Measurements from ENCODE around the gene MSANTD1.

MSANTD1 gene

DNA sequence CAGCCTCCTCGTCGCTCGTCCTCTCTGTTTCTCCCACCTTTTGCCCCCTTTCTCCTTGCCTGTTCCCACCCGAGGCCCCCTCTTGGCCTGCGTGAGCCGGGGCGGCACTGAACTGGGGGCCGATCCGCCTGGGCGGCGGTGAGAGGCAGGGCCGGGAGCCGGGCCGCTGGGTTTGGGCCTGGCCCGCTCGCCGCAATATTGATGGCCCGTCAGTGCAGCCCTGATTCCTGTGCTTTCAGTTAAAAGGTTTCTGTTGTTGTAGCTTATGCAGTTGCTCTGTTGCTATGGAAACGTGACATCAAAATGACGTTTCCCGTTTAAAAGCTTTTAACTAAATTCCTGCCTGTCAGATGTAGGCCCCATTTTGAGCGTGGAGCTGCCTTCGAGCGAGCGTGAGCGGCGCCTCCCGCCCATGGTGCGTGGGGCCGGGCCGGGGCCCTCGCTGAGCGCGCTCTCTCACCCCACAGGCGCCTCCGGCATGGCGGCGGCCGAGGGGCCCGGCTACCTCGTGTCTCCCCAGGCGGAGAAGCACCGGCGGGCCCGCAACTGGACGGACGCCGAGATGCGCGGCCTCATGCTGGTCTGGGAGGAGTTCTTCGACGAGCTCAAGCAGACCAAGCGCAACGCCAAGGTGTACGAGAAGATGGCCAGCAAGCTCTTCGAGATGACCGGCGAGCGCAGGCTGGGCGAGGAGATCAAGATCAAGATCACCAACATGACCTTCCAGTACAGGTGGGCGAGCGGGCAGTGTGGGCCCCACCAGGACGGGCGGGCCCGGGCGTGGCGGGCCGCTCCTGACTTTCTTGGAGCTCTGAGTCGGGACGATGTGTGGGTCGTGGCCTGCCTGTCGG is at the start of gene MSANTD1:
Gene MSANTD1, plus strand, starts transcription at position 349 of the 851 bp plus-strand sequence. Its CDS starts 64 bp downstream, at position 413.
- DNase-seq: no peak

DNA sequence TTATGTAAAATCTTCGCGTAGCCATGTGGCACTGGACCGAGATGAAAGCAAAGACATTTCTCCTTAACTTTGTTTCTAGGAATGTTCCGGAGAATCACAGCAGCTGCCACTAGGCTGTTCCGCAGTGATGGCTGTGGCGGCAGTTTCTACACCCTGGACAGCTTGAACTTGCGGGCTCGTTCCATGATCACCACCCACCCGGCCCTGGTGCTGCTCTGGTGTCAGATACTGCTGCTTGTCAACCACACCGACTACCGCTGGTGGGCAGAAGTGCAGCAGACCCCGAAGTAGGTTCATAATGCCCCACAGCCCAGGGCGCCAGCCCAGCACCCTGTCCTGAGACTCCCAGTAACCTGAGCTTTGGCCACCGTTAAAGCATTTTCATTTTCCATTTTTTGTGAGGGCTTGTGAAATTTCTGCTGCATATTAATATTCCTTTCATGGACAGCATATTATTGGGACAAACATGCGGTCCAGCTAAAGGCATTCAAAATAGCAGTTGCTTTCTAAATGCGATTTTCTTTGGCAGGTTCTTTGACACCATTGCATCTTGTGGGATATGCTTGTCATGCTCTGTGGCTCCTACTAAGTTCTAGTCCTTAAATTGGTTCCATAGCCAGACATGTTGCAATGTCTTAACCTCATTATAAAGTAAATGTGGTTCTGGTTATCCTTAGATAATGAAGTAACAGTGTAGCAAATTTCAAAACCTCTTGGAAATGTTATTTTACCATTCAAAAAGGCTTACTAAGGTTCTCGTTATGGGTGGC is 49.1 kb upstream of the MSANTD1 start:
- no peak for DNase-seq

DNA sequence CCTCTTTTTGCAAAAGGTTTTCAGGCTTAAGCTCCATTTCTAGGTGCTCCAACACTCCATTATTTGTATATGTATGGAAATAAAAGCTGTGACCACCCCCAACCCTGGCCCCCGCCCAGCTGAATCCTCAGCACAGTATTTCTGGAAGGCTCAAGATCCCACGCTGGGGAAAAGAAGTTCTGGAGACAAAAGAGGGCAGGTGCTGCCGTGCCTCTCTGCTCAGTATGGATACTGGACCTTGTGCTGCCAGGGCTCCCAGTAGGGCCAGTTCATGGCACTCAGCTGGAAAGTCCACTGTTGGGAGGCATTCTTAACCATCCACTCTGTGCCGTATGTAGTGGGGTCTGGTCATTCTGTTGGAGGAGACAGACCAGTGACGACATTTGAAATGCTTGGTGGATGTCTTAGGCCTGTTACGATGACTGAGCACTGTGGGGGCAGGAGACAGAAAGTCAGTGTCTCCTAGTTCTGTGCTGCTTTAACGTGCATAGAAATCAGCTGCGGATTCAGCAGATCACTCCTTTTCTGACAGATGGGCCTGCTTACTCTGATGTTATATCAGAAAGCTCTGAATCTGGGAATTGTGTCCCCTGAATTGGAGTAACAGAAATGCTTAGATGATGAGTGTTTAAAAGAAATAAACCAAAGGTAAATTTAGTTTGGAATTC is 48.4 kb upstream of the MSANTD1 start:
- DNase-seq: no peak

GRCh38 chr4:3201718-3202702 is 46.9 kb upstream of the MSANTD1 start:
- no peak for DNase-seq

DNA sequence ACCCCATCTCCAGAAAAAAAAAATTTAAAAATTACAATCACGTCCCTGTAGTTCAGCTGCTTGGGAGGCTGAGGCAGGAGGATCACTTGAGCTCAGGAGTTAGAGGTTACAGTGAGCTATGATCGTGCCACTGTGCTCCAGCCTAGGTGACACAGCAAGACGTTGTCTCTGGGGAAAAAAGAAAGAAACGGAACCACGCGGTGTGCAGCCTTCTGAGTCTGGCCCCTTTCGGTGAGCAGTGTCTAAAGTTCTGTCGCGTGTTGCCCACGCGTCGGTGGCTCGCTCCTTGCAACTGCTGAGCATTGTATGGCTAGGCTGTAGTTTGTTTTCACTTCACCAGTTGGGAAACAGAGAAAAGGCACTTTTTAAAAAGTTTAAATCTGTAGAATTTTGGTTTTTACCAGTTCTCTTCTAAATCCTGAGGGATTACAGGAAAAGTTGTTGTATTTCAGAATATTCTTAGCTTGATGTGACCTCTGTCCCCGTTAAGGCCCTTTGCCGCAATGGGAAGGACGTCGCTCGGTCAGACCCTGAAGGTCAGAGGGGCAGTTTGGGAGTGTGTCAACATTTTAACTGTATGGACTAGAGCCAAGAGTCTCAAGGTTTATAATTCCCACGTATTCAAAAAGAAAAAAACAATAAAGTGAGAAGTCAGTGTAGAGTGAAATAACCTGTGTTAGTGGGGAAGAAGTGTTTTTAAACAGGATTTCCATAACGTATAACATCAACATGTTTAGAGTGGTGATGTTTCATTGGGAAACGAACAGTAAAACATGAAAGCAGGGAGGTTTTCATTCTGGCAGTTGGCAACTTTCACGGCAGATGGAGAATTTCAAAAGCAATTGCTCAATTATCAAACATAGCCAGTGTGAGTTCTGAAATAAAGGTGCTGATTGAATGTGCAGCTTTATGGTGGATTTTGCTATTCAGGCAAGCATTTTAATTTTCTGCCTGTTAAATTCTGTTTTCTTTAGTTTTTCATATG is 45.8 kb upstream of the MSANTD1 start:
- no peak for DNase-seq

GRCh38 chr4:3203971-3204431 is 45.0 kb upstream of the MSANTD1 start:
- DNase-seq: no peak

GRCh38 chr4:3205995-3206394 is 43.0 kb upstream of the MSANTD1 start:
- DNase-seq: no peak

DNA sequence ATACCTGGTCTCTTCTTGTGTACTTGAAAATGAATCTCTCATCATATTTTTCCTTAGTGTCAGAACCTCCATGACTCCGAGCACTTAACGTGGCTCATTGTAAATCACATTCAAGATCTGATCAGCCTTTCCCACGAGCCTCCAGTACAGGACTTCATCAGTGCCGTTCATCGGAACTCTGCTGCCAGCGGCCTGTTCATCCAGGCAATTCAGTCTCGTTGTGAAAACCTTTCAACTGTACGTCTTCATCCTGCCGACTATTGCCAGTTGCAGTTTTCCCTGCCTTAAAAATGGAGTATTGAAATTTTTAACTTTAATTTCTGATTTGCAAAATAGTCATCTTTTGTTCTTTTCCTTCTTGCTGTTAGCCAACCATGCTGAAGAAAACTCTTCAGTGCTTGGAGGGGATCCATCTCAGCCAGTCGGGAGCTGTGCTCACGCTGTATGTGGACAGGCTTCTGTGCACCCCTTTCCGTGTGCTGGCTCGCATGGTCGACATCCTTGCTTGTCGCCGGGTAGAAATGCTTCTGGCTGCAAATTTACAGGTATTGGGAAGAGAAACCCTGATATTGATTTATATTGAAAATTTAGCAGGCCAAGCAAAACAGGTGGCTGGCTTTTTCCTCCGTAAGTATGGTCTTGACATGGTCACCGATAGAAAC is 42.4 kb upstream of the MSANTD1 start:
- DNase-seq: no peak

- no peak for DNase-seq
These were observed 41.4 kb upstream of the MSANTD1 start for GRCh38 chr4:3207531-3208037.

GRCh38 chr4:3208826-3209225 is 40.1 kb upstream of the MSANTD1 start:
- no peak for DNase-seq

DNA sequence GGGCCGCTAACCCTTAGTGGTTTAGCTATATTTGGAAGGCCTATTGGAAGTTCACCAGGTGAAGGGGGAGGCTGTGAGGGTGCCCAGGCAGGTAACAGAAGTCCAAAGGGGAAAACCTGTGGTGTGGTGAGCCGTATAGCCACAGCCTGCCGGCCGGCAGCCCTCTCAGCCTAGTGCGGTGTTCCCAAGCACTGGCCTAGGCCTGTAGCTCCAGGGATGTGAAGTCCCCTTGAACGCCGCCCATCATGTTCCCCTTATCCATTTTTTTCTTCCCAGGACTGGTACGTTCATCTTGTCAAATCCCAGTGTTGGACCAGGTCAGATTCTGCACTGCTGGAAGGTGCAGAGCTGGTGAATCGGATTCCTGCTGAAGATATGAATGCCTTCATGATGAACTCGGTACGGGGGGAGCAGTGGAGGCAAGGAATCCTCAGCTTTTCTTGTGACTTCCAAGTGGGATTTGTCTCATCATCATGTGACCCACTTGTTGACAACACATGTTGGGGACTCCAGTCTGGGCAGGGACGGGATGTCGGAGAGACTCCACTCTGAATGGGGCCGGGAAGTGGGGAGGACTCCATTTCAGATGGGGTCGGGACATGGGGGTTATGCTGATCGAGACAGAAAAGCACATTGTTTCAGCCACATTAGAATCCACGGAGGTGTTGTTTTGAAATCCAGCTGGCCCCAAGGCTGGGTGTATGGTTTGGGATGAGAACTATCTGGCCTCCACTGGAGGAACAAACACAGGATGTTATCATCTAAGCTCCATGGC is 39.2 kb upstream of the MSANTD1 start:
- DNase-seq: no peak

- DNase-seq: no peak
These were observed 38.5 kb upstream of the MSANTD1 start for GRCh38 chr4:3210467-3210866.

DNA sequence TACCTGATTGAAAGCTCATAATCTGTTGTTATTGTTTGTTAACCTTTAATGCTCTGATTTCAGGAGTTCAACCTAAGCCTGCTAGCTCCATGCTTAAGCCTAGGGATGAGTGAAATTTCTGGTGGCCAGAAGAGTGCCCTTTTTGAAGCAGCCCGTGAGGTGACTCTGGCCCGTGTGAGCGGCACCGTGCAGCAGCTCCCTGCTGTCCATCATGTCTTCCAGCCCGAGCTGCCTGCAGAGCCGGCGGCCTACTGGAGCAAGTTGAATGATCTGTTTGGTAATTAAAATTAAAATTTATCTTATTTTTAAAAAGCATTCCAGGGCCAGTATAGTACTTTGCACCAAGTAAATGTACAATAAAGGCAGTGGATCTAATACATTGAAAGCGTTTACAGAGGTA is 37.1 kb upstream of the MSANTD1 start:
- no peak for DNase-seq

DNA sequence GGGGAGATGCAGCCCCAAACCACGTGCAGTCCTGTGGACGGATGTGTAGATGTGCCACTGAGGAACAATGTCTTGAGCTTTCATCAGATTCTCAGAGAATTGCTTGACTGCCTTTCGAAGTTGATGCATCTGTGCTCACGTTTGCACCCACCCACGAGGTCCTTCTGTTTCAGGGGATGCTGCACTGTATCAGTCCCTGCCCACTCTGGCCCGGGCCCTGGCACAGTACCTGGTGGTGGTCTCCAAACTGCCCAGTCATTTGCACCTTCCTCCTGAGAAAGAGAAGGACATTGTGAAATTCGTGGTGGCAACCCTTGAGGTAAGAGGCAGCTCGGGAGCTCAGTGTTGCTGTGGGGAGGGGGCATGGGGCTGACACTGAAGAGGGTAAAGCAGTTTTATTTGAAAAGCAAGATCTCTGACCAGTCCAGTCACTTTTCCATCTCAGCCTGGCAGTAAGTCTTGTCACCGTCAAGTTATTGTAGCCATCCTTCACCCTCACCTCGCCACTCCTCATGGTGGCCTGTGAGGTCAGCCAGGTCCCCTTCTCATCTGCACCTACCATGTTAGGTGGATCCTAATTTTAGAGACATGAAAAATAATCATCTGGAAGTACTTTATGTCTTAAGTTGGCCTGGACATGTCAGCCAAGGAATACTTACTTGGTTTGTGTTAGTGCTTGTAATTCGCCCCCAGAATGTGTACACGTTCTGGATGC is 36.4 kb upstream of the MSANTD1 start:
- DNase-seq: no peak

DNA sequence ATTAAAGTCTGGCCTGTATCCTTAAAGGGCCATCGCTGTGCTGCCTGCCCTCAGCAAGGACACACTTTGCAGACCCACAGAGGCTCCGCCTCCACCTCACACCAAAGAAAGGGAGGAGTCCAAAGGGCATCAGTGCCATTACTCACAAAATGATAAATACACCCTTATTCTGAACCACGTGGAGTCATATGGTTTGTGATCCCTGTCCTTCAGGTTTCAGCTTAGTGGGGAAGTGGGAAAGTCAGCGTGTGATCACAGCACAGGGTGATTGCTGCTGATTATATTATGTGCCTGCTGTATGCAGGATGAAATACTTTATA is 35.9 kb upstream of the MSANTD1 start:
- DNase-seq: no peak

GRCh38 chr4:3213661-3214250 is 35.2 kb upstream of the MSANTD1 start:
- DNase-seq: no peak

DNA sequence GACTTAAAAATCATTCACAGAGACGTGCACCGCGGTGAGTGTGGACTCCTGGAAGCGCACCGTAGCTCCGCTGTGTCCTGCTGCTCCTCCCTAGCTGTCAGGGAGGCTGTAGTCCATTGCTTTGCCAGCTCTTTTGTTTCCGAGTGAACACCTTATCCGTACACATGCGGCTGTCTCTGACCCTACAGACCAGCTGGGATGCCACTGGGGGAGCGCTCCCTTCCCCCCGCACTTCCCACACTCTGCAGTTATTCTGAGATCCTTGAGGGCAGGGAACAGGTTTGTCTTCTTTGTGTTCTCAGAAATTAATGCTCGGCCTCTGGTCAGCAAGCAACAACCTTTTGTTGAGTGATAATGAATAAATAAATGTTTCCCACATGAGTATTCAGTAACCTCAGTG is 33.7 kb upstream of the MSANTD1 start:
- DNase-seq: no peak

GRCh38 chr4:3215733-3216132 is 33.2 kb upstream of the MSANTD1 start:
- no peak for DNase-seq

All from NCI-H2227 treated with DMSO at 0.1 percent for 48 hours (cell line).